ENCODE data around the gene MYCBPAP.

The MYCBPAP gene

DNA sequence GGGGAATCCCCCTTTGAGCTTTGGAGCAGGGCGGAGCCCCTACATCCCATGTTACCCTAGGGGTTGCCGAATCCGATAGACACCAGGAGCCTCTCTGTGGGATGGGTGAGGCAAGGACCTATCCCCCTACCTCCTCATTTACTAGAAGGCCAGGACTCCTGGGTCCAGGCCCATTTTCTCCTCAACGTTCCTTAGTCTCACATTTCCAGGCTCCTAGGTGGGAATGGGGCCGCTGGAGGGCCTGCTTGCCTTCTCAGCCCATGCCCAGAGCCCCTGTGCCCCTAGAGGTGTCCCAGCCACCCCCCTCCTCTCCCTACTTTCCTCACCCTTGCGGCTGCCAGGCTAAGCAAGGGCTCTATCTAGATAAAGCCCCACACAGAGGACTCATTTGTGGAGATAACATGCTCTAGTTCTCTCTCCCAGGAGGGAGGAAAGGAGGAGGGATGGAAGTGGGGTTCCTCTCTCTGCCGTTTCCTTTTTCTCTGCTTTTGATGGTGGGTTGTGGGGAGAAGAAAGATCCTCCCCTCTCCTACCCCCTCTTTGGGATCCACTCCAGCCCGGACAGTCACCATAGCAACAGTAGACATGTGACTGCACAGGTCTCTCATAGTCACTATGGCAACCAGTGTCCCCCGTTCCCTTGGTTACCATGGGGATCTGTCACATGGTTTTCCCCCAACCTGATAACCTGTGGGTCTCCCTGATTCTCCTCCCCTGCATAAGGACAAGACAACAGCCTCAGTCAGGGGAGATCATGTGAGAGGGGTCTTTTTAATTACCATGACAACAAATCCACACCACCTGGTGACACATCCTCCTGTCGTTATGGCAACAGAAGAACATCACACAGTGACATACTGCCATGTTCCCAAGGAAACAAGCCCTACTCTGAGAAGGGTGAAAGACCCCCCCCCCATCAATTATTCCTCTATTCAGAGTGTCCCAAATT is 57.4 kb downstream of the MYCBPAP start:
- TF ChIP-seq, protein P1, sequence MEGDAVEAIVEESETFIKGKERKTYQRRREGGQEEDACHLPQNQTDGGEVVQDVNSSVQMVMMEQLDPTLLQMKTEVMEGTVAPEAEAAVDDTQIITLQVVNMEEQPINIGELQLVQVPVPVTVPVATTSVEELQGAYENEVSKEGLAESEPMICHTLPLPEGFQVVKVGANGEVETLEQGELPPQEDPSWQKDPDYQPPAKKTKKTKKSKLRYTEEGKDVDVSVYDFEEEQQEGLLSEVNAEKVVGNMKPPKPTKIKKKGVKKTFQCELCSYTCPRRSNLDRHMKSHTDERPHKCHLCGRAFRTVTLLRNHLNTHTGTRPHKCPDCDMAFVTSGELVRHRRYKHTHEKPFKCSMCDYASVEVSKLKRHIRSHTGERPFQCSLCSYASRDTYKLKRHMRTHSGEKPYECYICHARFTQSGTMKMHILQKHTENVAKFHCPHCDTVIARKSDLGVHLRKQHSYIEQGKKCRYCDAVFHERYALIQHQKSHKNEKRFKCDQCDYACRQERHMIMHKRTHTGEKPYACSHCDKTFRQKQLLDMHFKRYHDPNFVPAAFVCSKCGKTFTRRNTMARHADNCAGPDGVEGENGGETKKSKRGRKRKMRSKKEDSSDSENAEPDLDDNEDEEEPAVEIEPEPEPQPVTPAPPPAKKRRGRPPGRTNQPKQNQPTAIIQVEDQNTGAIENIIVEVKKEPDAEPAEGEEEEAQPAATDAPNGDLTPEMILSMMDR (IDR thresholded peaks at IDR 0.05): no peak

DNA sequence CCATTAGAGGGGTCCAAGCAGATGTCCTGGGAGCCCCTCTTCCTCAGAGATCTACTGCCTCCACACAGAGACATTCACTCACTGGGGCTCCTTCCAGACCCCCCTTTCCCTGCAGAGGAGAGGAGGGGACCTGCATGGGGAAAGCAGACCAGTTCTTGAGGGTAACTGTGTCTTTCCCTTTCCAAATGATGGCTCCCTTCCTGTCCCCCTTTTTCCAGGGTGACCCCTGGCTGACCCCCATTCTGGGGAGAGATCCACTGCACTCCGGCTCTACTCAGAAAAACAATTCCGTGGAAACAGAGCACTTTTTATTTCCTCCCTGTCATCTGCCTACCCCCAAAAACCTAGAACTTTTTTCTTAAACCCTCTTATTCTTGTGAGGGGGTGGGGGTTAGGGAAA is 58.6 kb downstream of the MYCBPAP start:
- TF ChIP-seq, protein P1 (IDR thresholded peaks at IDR 0.05): no peak

DNA sequence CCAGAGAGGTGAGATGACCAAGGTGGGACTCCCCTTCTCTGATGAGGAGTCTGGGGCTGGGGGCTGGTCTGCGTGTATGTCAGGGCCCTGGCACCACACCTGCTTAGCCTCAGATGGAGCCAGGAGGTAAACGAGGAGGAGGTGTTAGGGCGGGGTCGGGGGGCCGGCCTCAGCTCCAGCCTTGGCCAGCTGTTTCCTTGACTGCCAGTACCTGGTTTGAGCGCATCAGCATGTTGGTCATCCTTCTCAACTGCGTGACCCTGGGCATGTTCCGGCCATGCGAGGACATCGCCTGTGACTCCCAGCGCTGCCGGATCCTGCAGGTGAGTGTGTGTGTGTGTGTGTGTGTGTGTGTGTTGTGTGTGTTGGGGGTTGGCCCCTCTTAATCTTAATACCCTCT is 60.4 kb downstream of the MYCBPAP start:
- TF ChIP-seq, protein P1 (IDR thresholded peaks at IDR 0.05): no peak

- TF ChIP-seq, protein P1 (IDR thresholded peaks at IDR 0.05): no peak
These were observed 61.4 kb downstream of the MYCBPAP start for GRCh38 chr17:50569592-50569991.

- TF ChIP-seq, protein P1 (IDR thresholded peaks at IDR 0.05): no peak
These were observed 61.8 kb downstream of the MYCBPAP start for GRCh38 chr17:50570032-50570431.

- TF ChIP-seq, protein P1 (IDR thresholded peaks at IDR 0.05): no peak
These were observed 62.3 kb downstream of the MYCBPAP start for GRCh38 chr17:50570528-50570927.

DNA sequence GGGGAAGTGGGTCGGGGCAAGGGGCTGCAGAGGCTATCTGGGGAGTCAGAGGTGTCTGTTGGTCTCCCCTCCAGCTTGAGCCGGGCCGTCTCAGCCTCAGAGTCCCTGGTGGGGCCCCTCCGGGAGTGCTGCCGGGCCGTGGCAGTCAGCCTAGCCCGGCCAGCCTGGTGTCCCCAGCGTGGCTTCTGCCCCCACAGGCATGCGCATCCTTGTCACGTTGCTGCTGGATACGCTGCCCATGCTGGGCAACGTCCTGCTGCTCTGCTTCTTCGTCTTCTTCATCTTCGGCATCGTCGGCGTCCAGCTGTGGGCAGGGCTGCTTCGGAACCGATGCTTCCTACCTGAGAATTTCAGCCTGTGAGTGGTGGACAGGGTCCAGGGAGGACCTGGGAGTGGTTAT is 63.4 kb downstream of the MYCBPAP start:
- TF ChIP-seq, protein P1 (IDR thresholded peaks at IDR 0.05): no peak
